OCI-LY3 (cell line): Measurements from ENCODE around the gene GM2A.

Experiments
- EZH2phosphoT487 ChIP-seq: fragments of 200-600 bp; shearing (Covaris generic); IDR thresholded peaks from 2 replicates; pipeline ENCODE4 v1.6.1; 2018; ENCODE audit warnings: antibody characterized with exemption, mixed run types, low read depth
- TF ChIP-seq, protein P1 (sequence below): fragments of 200-600, 300-600 bp; sonication (generic); IDR thresholded peaks from 2 replicates; pipeline ENCODE4 v1.5.1; 2014; ENCODE audit warnings: antibody characterized with exemption, low read length, low read depth

DNA sequence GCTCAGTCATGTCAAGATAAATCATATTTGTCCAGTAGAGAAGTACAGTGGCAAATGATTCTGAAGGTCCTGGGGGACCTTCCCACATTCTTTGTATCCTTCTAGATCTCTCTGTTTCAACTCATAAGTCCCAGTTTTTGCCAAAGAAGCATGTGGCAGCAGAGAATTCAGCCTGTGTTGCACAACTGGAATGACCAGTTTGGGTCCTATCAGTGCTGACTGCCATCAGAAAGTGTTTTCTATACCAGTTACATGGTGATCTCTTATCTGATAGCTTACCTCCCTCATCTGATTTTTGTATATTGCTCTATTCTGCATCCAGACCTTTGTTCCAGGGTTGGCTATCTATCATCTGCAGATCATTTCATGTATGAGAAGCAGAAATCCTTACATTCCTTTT, 21.7 kb downstream of the GM2A start:
- TF ChIP-seq, protein P1, sequence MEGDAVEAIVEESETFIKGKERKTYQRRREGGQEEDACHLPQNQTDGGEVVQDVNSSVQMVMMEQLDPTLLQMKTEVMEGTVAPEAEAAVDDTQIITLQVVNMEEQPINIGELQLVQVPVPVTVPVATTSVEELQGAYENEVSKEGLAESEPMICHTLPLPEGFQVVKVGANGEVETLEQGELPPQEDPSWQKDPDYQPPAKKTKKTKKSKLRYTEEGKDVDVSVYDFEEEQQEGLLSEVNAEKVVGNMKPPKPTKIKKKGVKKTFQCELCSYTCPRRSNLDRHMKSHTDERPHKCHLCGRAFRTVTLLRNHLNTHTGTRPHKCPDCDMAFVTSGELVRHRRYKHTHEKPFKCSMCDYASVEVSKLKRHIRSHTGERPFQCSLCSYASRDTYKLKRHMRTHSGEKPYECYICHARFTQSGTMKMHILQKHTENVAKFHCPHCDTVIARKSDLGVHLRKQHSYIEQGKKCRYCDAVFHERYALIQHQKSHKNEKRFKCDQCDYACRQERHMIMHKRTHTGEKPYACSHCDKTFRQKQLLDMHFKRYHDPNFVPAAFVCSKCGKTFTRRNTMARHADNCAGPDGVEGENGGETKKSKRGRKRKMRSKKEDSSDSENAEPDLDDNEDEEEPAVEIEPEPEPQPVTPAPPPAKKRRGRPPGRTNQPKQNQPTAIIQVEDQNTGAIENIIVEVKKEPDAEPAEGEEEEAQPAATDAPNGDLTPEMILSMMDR = no peak
- TF ChIP-seq EZH2phosphoT487 = no peak
